Measurements from ENCODE around the gene ASB1.

ASB1 gene

GRCh38 chr2:238487652-238488346 is 61.1 kb downstream of the ASB1 start:
- Histone ChIP-seq H3K4me1 (ENCODE audit: control insufficient read depth, insufficient read depth, low read length) (no peaks in the 10 kb centered on the region), H3K36me3 (ENCODE audit: control insufficient read depth in 2 of 2, insufficient read depth in 1 of 2, low read length in 2 of 2) (peaks cover 0 to 10% of the 10 kb centered on the region in 2 experiments; a peak in 1 of 3 replicates), H3K4me3 (ENCODE audit: low read depth, low read length) (no peak overlapping the region), H3K27ac (ENCODE audit: extremely low read depth, low read depth, low read length) (no peak overlapping the region), H3K9me3 (ENCODE audit: control insufficient read depth, insufficient read depth, low read depth, low read length) (no peaks in the 10 kb centered on the region)
- CTCF ChIA-PET: no interaction called here
- TF ChIP-seq ZNF677 (tag by site-specific recombination; IDR thresholded peaks at IDR 0.05) (no peak), ZBTB8A (tag by site-specific recombination; IDR thresholded peaks at IDR 0.05) (no peak), MYNN (tag by site-specific recombination; IDR thresholded peaks at IDR 0.05; ENCODE audit: borderline replicate concordance) (no peak), ZNF155 (tag by site-specific recombination; IDR thresholded peaks at IDR 0.05) (no peak), ZNF248 (tag by site-specific recombination; IDR thresholded peaks at IDR 0.05) (no peak), ZNF274 (IDR thresholded peaks at IDR 0.05; ENCODE audit: low read length) (no peak), ZNF274 (tag by site-specific recombination; IDR thresholded peaks at IDR 0.05; ENCODE audit: borderline replicate concordance) (no peak), ZBTB6 (tag by site-specific recombination; IDR thresholded peaks at IDR 0.05) (no peak), HOXA7 (CRISPR knock-in tag; IDR thresholded peaks at IDR 0.05; ENCODE audit: borderline replicate concordance) (no peak), ZNF707 (tag by site-specific recombination; IDR thresholded peaks at IDR 0.05) (no peak), ZNF843 (tag by site-specific recombination; IDR thresholded peaks at IDR 0.05) (no peak), SETDB1 (IDR thresholded peaks at IDR 0.05; ENCODE audit: insufficient read length, low read length) (no peak), ZNF239 (tag by site-specific recombination; IDR thresholded peaks at IDR 0.05) (no peak), ZNF174 (tag by site-specific recombination; IDR thresholded peaks at IDR 0.05) (no peak)
- POLR2A ChIA-PET: no interaction called here

DNA sequence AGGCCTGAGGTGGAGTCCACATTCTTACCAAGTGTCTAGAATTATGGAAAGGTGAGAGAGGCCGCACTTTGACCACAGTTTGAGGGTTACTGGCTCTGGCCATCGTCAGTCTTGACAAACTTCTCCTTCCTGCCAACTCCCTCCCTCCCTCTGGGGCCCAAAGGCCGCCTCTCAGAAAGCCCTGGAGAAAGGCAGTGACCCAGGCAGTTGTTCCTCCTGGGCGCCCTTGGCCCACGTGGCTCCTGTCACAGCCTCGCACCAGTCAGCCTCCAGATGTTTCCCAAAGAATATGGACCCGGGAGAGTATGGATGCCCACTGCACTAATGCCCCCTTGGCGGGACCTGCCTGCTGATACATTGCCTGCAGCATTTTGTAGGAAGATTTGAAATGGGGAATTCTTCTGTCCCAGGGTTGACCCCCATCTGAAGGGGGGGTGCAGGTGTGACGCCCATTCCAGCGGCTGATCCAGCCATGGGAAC is 61.7 kb downstream of the ASB1 start:
- no peak overlapping the region for H3K27ac ChIP-seq (ENCODE audit: extremely low read depth, low read depth, low read length)
- H3K36me3 ChIP-seq (ENCODE audit: control insufficient read depth in 2 of 2, insufficient read depth in 1 of 2, low read length in 2 of 2): peaks cover 0 to 10% of the 10 kb centered on the region in 2 experiments; a peak in 1 of 3 replicates
- POLR2A ChIA-PET: no interaction called here
- H3K9me3 ChIP-seq (ENCODE audit: control insufficient read depth, insufficient read depth, low read depth, low read length): no peaks in the 10 kb centered on the region
- H3K4me3 ChIP-seq (ENCODE audit: low read depth, low read length): no peak overlapping the region
- CTCF ChIA-PET: no interaction called here
- H3K4me1 ChIP-seq (ENCODE audit: control insufficient read depth, insufficient read depth, low read length): no peaks in the 10 kb centered on the region
- TF ChIP-seq SP7 (tag by site-specific recombination; IDR thresholded peaks at IDR 0.05) (no peak), ZNF501 (tag by site-specific recombination; IDR thresholded peaks at IDR 0.05) (no peak), ZNF548 (tag by site-specific recombination; IDR thresholded peaks at IDR 0.05) (no peak)

DNA sequence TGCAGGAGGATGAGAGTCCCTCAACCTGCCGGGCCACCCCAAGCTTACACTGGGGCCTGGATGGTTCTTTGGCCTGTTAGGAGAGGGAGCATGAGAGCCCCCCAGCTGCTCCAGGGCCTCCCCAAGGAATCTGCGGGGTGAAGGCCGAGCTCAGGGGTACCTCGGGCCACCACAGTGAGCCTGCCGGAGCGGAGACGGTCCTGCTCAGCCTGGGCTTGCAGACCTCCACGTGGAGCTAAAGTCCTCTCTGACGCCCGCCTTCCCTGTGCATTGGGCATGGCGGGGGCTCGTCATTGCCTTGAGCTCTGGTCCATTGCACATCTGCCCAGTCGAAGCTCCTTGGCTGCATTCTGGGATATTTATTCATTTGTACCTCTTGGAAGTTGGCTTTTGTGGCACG is 62.7 kb downstream of the ASB1 start:
- Histone ChIP-seq H3K4me1 (ENCODE audit: control insufficient read depth, insufficient read depth, low read length) (no peaks in the 10 kb centered on the region), H3K9me3 (ENCODE audit: control insufficient read depth, insufficient read depth, low read depth, low read length) (no peaks in the 10 kb centered on the region), H3K4me3 (ENCODE audit: low read depth, low read length) (no peak overlapping the region), H3K27ac (ENCODE audit: extremely low read depth, low read depth, low read length) (no peak overlapping the region), H3K36me3 (ENCODE audit: control insufficient read depth in 2 of 2, insufficient read depth in 1 of 2, low read length in 2 of 2) (peaks cover 0 to 10% of the 10 kb centered on the region in 2 experiments; a peak in 1 of 3 replicates)
- ChIA-PET POLR2A (no interaction called here), CTCF (no interaction called here)
- TF ChIP-seq, protein P1, sequence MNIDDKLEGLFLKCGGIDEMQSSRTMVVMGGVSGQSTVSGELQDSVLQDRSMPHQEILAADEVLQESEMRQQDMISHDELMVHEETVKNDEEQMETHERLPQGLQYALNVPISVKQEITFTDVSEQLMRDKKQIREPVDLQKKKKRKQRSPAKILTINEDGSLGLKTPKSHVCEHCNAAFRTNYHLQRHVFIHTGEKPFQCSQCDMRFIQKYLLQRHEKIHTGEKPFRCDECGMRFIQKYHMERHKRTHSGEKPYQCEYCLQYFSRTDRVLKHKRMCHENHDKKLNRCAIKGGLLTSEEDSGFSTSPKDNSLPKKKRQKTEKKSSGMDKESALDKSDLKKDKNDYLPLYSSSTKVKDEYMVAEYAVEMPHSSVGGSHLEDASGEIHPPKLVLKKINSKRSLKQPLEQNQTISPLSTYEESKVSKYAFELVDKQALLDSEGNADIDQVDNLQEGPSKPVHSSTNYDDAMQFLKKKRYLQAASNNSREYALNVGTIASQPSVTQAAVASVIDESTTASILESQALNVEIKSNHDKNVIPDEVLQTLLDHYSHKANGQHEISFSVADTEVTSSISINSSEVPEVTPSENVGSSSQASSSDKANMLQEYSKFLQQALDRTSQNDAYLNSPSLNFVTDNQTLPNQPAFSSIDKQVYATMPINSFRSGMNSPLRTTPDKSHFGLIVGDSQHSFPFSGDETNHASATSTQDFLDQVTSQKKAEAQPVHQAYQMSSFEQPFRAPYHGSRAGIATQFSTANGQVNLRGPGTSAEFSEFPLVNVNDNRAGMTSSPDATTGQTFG (tag by site-specific recombination; IDR thresholded peaks at IDR 0.05; ENCODE audit: borderline replicate concordance): no peak

Data from HEK293 (cell line).